ENCODE measurements around the gene AIFM2.

Gene AIFM2

DNA sequence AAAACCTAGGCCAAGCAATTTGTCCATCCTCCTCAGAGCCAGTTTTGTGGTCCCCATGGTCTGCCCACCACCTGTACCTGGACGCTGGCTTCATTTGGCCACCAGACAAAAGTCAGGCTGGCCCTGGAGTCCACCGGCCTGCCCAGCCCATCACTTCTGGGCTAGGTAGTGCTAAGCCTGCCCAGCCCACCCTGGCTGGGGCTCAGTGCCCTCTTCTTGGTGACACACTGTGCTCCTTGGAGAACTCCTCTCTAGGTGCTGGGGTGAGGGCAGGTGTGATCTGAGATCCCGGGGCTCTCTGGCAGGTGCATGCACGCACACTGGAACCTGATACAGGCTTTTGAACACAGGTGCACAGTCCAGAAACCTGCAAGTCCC lies 1.1 kb downstream of the AIFM2 start:
- no peak for DNase-seq
- CTCF ChIA-PET: interaction anchor here (0.9 to 2.5 kb wide), 3 partner anchors 12 to 15 kb away, joined by 3 to 11 read pairs (median 3); partner anchors contain the start of gene TYSND1
- POLR2A ChIA-PET: no interaction called here
- WGBS (ENCODE audit: insufficient coverage): 100% methylated on average over 3 of the region's 4 CpGs
- Histone ChIP-seq H3K36me3 (ENCODE audit: control insufficient read depth in 4 of 4, insufficient read depth in 4 of 4, low read length in 3 of 4) (no peaks in the 10 kb centered on the region), H3K27ac (ENCODE audit: insufficient read depth in 1 of 2, low read depth in 1 of 2, low read length in 2 of 2, poor library complexity in 1 of 2, severe bottlenecking in 2 of 2) (no peak overlapping the region), H3K9me3 (ENCODE audit: control extremely low read depth in 1 of 5, control insufficient read depth in 4 of 5, insufficient read depth in 2 of 5, low read depth in 1 of 5, low read length in 4 of 5) (no peaks in the 10 kb centered on the region), H3K4me3 (ENCODE audit: control insufficient read depth in 1 of 7, extremely low read depth in 1 of 7, insufficient read depth in 4 of 7, low read depth in 2 of 7, low read length in 6 of 7) (no peak overlapping the region), H3K27me3 (replicated peaks in 2 of 5; ENCODE audit: control insufficient read depth in 4 of 5, insufficient read depth in 5 of 5, low read length in 4 of 5) (peaks cover 0 to 25% (median 13%) of the 10 kb centered on the region in 5 experiments), H3K4me1 (ENCODE audit: control extremely low read depth in 1 of 4, control insufficient read depth in 4 of 4, insufficient read depth in 4 of 4, low read length in 3 of 4) (peaks cover 0 to 16% (median 15%) of the 10 kb centered on the region in 4 experiments)

DNA sequence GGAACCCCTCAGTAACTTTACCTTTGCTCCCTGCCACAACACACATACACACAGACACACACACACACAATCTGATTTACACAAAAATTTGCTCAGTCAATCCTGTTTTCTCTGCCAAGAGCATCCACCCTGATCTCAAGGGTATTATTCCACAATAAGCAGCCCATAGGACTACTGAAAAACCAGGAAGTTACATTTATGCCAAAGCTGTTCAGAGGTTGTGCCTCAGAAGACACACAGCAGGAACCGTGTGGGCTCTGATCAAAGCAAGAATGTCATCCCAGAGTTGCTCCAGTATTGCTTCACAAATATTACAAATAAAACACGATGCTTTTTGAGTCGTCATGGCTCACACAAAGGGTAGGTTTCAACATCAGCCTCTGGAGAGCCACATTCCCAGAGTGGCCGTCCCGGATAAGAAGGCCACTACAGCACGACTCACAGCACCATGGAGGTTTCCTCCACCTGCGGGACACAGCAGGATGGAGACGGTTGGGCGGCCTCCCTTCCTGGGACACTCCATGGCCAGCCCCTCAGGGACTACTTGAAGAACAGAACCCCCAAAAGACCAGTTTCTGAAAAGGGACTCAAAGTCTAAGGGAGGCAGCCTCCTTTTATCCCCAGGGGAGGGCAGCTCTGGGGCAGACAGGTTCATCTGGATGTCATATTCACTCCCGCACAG lies 1.6 kb downstream of the AIFM2 start:
- peaks cover 0 to 25% (median 13%) of the 10 kb centered on the region in 5 experiments for H3K27me3 ChIP-seq (replicated peaks in 2 of 5; ENCODE audit: control insufficient read depth in 4 of 5, insufficient read depth in 5 of 5, low read length in 4 of 5)
- 96% methylated on average over 9 of the region's 10 CpGs for WGBS (ENCODE audit: insufficient coverage)
- H3K27ac ChIP-seq (ENCODE audit: insufficient read depth in 1 of 2, low read depth in 1 of 2, low read length in 2 of 2, poor library complexity in 1 of 2, severe bottlenecking in 2 of 2): no peak overlapping the region
- POLR2A ChIA-PET: no interaction called here
- CTCF ChIA-PET: interaction anchor here (0.7 to 2.5 kb wide), 3 partner anchors 12 to 21 kb away, joined by 3 to 11 read pairs (median 3); partner anchors contain the start of gene TYSND1
- no peaks in the 10 kb centered on the region for H3K36me3 ChIP-seq (ENCODE audit: control insufficient read depth in 4 of 4, insufficient read depth in 4 of 4, low read length in 3 of 4)
- no peak for DNase-seq
- peaks cover 0 to 21% (median 19%) of the 10 kb centered on the region in 4 experiments for H3K4me1 ChIP-seq (ENCODE audit: control extremely low read depth in 1 of 4, control insufficient read depth in 4 of 4, insufficient read depth in 4 of 4, low read length in 3 of 4)
- no peaks in the 10 kb centered on the region for H3K9me3 ChIP-seq (ENCODE audit: control extremely low read depth in 1 of 5, control insufficient read depth in 4 of 5, insufficient read depth in 2 of 5, low read depth in 1 of 5, low read length in 4 of 5)
- no peak overlapping the region for H3K4me3 ChIP-seq (ENCODE audit: control insufficient read depth in 1 of 7, extremely low read depth in 1 of 7, insufficient read depth in 4 of 7, low read depth in 2 of 7, low read length in 6 of 7)

DNA sequence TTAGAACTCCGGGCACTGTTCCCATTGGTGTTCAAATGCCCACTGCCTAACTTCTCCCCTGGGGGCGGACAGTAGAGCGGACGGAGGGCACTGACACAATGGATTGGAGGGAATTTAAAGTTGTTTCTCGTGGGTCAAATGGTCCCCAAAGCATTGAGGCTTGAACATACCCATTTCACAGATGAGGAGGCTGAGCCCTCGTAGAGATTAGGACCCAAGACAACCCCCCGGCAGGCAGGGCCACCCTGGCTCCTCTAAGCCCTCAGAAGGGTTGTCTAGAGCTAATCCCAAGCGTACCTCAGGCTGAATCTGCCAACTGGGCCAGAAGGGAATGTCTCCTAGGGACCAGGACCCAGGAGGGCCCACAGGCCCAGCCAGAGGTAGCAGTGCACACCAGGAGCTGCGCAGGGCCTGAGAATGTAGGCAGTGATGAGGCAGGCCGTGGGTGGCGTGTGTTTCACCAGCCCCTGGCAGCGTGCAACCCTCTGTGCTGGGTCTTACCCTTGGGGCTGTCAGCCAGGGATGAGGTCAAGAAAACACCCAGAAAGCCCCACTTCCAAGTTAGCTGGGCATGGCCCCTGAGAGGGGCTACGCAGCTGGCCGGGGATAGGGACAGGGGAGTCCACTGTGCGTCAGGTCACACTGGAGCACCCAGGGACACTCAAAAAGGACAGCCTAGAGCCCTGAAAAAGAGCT lies 5.8 kb downstream of the AIFM2 start:
- Histone ChIP-seq H3K4me1 (ENCODE audit: control extremely low read depth in 1 of 4, control insufficient read depth in 4 of 4, insufficient read depth in 4 of 4, low read length in 3 of 4) (peaks cover 0 to 24% (median 13%) of the 10 kb centered on the region in 4 experiments), H3K4me3 (ENCODE audit: control insufficient read depth in 1 of 7, extremely low read depth in 1 of 7, insufficient read depth in 4 of 7, low read depth in 2 of 7, low read length in 6 of 7) (no peak overlapping the region), H3K27ac (ENCODE audit: insufficient read depth in 1 of 2, low read depth in 1 of 2, low read length in 2 of 2, poor library complexity in 1 of 2, severe bottlenecking in 2 of 2) (no peak overlapping the region), H3K27me3 (replicated peaks in 2 of 5; ENCODE audit: control insufficient read depth in 4 of 5, insufficient read depth in 5 of 5, low read length in 4 of 5) (peaks cover 0 to 10% (median 7%) of the 10 kb centered on the region in 5 experiments), H3K9me3 (ENCODE audit: control extremely low read depth in 1 of 5, control insufficient read depth in 4 of 5, insufficient read depth in 2 of 5, low read depth in 1 of 5, low read length in 4 of 5) (peaks cover 0 to 2% (median 0%) of the 10 kb centered on the region in 5 experiments), H3K36me3 (ENCODE audit: control insufficient read depth in 4 of 4, insufficient read depth in 4 of 4, low read length in 3 of 4) (no peaks in the 10 kb centered on the region)
- 95% methylated on average over 13 of the region's 15 CpGs for WGBS (ENCODE audit: insufficient coverage)
- no peak for DNase-seq
- CTCF ChIA-PET: interaction anchor here (1.2 to 2.6 kb wide), 4 partner anchors 10 to 19 kb away, joined by 5 to 16 read pairs (median 10); partner anchors contain the start of gene TYSND1
- POLR2A ChIA-PET: interaction anchor here (0.6 kb wide), 1 partner anchor 42 kb away, joined by 3 read pairs; no protein-coding TSS in a partner anchor

DNA sequence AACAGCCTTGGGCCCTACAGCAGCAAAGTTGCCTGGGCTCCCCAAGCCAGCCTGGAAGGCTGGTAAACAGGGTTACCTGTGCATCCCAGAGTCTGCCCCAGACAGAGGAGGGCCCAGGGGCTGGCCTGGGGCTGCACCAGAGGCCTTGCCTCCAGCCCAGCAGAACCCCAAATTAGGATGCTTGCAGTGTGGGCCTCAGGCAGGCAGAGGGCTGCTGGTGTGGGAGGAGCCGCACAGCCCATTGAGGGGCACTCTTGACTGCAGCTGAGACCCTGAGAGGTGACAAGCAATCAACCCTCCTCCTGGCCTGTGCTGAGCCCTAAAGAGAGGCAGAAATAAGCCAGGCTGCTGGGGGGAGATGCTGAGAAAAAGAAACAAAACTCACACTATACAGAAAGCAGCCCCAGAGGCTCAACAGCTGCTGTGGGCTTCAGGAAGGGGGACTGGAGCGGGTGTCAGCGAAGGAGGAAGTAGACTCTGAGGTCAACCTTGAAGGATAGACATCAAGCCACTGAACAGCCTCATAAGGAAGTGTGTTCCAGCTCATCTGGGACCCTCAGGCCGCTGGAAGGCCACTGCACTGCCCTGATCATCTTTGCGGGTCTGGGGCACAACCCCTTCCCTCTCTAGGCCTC lies 6.6 kb downstream of the AIFM2 start:
- H3K4me3 ChIP-seq (ENCODE audit: control insufficient read depth in 1 of 7, extremely low read depth in 1 of 7, insufficient read depth in 4 of 7, low read depth in 2 of 7, low read length in 6 of 7): no peak overlapping the region
- no peaks in the 10 kb centered on the region for H3K36me3 ChIP-seq (ENCODE audit: control insufficient read depth in 4 of 4, insufficient read depth in 4 of 4, low read length in 3 of 4)
- H3K9me3 ChIP-seq (ENCODE audit: control extremely low read depth in 1 of 5, control insufficient read depth in 4 of 5, insufficient read depth in 2 of 5, low read depth in 1 of 5, low read length in 4 of 5): peaks cover 0 to 2% (median 0%) of the 10 kb centered on the region in 5 experiments
- peaks cover 0 to 24% (median 13%) of the 10 kb centered on the region in 4 experiments for H3K4me1 ChIP-seq (ENCODE audit: control extremely low read depth in 1 of 4, control insufficient read depth in 4 of 4, insufficient read depth in 4 of 4, low read length in 3 of 4)
- POLR2A ChIA-PET: no interaction called here
- H3K27ac ChIP-seq (ENCODE audit: insufficient read depth in 1 of 2, low read depth in 1 of 2, low read length in 2 of 2, poor library complexity in 1 of 2, severe bottlenecking in 2 of 2): no peak overlapping the region
- 21% methylated on average over 4 of the region's 5 CpGs for WGBS (ENCODE audit: insufficient coverage)
- DNase-seq: peak; percentile 60 to 91 (median 89)
- CTCF ChIA-PET: interaction anchor here (1.5 to 2.6 kb wide), 3 partner anchors 10 to 20 kb away, joined by 5 to 16 read pairs (median 11); partner anchors contain the start of gene TYSND1
- peaks cover 0 to 8% (median 1%) of the 10 kb centered on the region in 5 experiments for H3K27me3 ChIP-seq (replicated peaks in 2 of 5; ENCODE audit: control insufficient read depth in 4 of 5, insufficient read depth in 5 of 5, low read length in 4 of 5)

DNA sequence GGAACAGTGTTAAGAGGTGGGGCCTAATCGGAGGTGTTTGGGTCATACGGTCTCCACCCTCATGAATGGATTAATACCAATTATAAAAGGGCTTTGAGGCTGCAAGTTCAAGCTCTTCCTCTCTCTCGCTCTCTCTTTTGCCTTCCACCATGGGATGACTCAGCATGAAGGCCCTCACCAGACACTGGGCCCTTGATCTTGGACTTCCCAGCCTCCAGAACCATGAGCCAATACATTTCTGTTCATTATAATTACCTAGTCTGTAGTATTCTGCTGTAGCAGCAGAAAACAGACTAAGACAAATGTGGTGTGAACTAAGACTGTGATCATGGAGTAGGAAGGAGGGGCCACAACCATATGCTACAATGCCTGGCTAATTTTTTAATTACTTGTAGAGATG lies 7.7 kb downstream of the AIFM2 start:
- WGBS (ENCODE audit: insufficient coverage): 79% methylated on average over 2 of the region's 3 CpGs
- H3K4me1 ChIP-seq (ENCODE audit: control extremely low read depth in 1 of 4, control insufficient read depth in 4 of 4, insufficient read depth in 4 of 4, low read length in 3 of 4): peaks cover 0 to 24% (median 13%) of the 10 kb centered on the region in 4 experiments
- CTCF ChIA-PET: interaction anchor here (1.0 to 2.9 kb wide), 4 partner anchors 8 to 21 kb away, joined by 3 to 16 read pairs (median 8); partner anchors contain the start of gene TYSND1
- H3K27ac ChIP-seq (ENCODE audit: insufficient read depth in 1 of 2, low read depth in 1 of 2, low read length in 2 of 2, poor library complexity in 1 of 2, severe bottlenecking in 2 of 2): no peak overlapping the region
- no peaks in the 10 kb centered on the region for H3K36me3 ChIP-seq (ENCODE audit: control insufficient read depth in 4 of 4, insufficient read depth in 4 of 4, low read length in 3 of 4)
- no peak overlapping the region for H3K4me3 ChIP-seq (ENCODE audit: control insufficient read depth in 1 of 7, extremely low read depth in 1 of 7, insufficient read depth in 4 of 7, low read depth in 2 of 7, low read length in 6 of 7)
- no peak for DNase-seq
- POLR2A ChIA-PET: no interaction called here
- peaks cover 0 to 2% (median 0%) of the 10 kb centered on the region in 5 experiments for H3K9me3 ChIP-seq (ENCODE audit: control extremely low read depth in 1 of 5, control insufficient read depth in 4 of 5, insufficient read depth in 2 of 5, low read depth in 1 of 5, low read length in 4 of 5)
- H3K27me3 ChIP-seq (replicated peaks in 2 of 5; ENCODE audit: control insufficient read depth in 4 of 5, insufficient read depth in 5 of 5, low read length in 4 of 5): peaks cover 0 to 5% (median 0%) of the 10 kb centered on the region in 5 experiments

DNA sequence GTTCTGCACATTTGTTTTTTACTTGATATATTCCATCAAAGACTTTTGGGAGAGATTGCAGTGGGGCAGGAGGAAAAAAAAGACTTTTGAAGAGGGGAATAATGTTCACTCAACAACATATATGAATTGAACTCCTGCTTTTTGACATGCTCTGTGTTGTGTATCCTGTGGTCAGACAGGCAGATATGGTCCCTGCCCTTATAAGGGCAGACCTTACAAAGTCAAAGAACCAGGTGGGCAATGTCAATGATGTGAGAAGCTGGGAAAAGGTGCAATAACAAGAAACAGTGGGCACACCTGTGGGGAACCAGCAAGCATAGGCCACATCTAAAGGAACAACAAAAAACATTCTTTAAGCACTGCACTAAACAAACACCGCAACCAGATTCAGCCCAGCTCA lies 8.2 kb downstream of the AIFM2 start:
- Histone ChIP-seq H3K27ac (ENCODE audit: insufficient read depth in 1 of 2, low read depth in 1 of 2, low read length in 2 of 2, poor library complexity in 1 of 2, severe bottlenecking in 2 of 2) (no peak overlapping the region), H3K36me3 (ENCODE audit: control insufficient read depth in 4 of 4, insufficient read depth in 4 of 4, low read length in 3 of 4) (no peaks in the 10 kb centered on the region), H3K9me3 (ENCODE audit: control extremely low read depth in 1 of 5, control insufficient read depth in 4 of 5, insufficient read depth in 2 of 5, low read depth in 1 of 5, low read length in 4 of 5) (peaks cover 0 to 2% (median 0%) of the 10 kb centered on the region in 5 experiments), H3K27me3 (replicated peaks in 2 of 5; ENCODE audit: control insufficient read depth in 4 of 5, insufficient read depth in 5 of 5, low read length in 4 of 5) (peaks cover 0 to 5% (median 0%) of the 10 kb centered on the region in 5 experiments), H3K4me1 (ENCODE audit: control extremely low read depth in 1 of 4, control insufficient read depth in 4 of 4, insufficient read depth in 4 of 4, low read length in 3 of 4) (peaks cover 0 to 24% (median 13%) of the 10 kb centered on the region in 4 experiments), H3K4me3 (ENCODE audit: control insufficient read depth in 1 of 7, extremely low read depth in 1 of 7, insufficient read depth in 4 of 7, low read depth in 2 of 7, low read length in 6 of 7) (no peak overlapping the region)
- 100% methylated on average over 1 of the region's 1 CpG for WGBS (ENCODE audit: insufficient coverage)
- ChIA-PET POLR2A (no interaction called here), CTCF (interaction anchor here (1.0 to 2.9 kb wide), 3 partner anchors 8 to 21 kb away, joined by 3 to 16 read pairs (median 3); partner anchors contain the start of gene TYSND1)
- DNase-seq: no peak
